Measurements from ENCODE around the gene GAPT. TPM values are rescaled to one million over a fixed set of nuclear protein-coding genes. Genes with fewer than 3 reads are reported as not detected.
A peak's percentile ranks its signal among the peaks of the same experiment; 100 is the strongest.

Gene GAPT
- total RNA-seq, 4 donors from 2014 or later = 0.57 to 18.2 (median 0.67) TPM; not detected in 1

DNA sequence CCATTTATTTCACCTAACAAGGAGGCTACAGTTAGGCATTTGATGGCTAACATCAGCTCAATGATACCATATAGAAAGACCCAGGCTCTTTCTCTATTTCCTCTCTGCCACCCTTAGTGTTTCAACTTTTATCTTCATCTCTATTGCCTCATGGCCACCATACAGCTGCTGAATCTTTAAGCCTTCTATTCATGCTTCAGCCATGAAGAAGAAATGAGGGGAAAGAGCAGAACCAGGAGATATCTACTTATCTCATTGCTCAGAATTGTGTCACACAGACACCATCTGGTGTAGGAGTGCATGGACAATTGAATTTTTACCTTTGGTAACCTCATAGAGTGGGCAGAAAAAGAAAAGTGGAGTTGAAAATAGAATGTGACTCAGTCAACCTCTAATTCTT lies 6.7 kb downstream of the GAPT start:
- no peaks in the 10 kb centered on the region for H3K27me3 ChIP-seq
- no peak overlapping the region for H3K4me3 ChIP-seq
- no peaks in the 10 kb centered on the region for H3K9me3 ChIP-seq
- H3K4me1 ChIP-seq = no peaks in the 10 kb centered on the region
- no peaks in the 10 kb centered on the region for H3K36me3 ChIP-seq
- peak overlapping the region in 1 of 4 donors; percentile 55 for H3K27ac ChIP-seq
- TF ChIP-seq, protein P1, sequence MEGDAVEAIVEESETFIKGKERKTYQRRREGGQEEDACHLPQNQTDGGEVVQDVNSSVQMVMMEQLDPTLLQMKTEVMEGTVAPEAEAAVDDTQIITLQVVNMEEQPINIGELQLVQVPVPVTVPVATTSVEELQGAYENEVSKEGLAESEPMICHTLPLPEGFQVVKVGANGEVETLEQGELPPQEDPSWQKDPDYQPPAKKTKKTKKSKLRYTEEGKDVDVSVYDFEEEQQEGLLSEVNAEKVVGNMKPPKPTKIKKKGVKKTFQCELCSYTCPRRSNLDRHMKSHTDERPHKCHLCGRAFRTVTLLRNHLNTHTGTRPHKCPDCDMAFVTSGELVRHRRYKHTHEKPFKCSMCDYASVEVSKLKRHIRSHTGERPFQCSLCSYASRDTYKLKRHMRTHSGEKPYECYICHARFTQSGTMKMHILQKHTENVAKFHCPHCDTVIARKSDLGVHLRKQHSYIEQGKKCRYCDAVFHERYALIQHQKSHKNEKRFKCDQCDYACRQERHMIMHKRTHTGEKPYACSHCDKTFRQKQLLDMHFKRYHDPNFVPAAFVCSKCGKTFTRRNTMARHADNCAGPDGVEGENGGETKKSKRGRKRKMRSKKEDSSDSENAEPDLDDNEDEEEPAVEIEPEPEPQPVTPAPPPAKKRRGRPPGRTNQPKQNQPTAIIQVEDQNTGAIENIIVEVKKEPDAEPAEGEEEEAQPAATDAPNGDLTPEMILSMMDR (IDR thresholded peaks at IDR 0.05) = no peak
- no peak for DNase-seq

DNA sequence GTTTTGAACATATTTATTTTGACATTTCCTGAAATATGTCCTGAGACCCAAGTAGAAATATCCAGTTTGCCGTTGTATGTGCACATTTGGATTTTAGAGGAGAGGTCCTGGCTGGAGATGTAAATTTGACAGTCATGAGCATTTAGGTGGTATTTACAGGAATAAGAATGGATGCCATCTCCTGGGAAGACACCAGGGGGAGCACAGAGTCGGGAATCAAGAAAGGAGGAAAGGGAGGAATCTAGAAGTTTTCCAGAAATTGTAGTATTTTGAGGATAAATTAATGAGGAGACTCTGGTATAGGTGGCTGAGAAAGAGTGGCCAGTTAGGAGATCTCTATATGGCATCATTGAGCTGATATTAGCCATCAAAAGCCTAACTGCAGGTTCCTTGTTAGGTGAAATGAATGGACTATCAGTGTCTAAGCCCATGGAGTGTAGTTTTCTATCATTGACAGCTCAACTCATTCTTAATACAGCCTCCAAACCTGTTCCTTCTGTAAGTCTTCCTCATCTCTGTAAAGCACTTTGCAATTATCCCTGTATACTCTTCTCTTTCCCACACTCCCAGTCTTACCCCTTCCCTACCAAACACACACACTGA lies 7.2 kb downstream of the GAPT start:
- TF ChIP-seq POLR2A (IDR thresholded peaks at IDR 0.05) = no peak
- TF ChIP-seq, protein P1 (IDR thresholded peaks at IDR 0.05) = peak in 5 of 6 experiments; percentile 29 to 74 (median 63)
- no peaks in the 10 kb centered on the region for H3K9me3 ChIP-seq
- no peaks in the 10 kb centered on the region for H3K36me3 ChIP-seq
- H3K27me3 ChIP-seq = no peaks in the 10 kb centered on the region
- DNase-seq = peak in 1 of 3 donors; percentile 50
- H3K27ac ChIP-seq = peak overlapping the region in 1 of 4 donors; percentile 55
- no peaks in the 10 kb centered on the region for H3K4me1 ChIP-seq
- no peak overlapping the region for H3K4me3 ChIP-seq

GRCh38 chr5:58499231-58499630 lies 8.0 kb downstream of the GAPT start:
- Histone ChIP-seq H3K36me3 (no peaks in the 10 kb centered on the region), H3K27ac (peak overlapping the region in 2 of 4 donors; percentile 5 to 55), H3K9me3 (no peaks in the 10 kb centered on the region), H3K4me3 (no peak overlapping the region), H3K4me1 (no peaks in the 10 kb centered on the region), H3K27me3 (no peaks in the 10 kb centered on the region)
- DNase-seq = no peak
- no peak for TF ChIP-seq POLR2A (IDR thresholded peaks at IDR 0.05)
- TF ChIP-seq, protein P1 (IDR thresholded peaks at IDR 0.05) = no peak

- DNase-seq = no peak
- no peaks in the 10 kb centered on the region for H3K27me3 ChIP-seq
- no peaks in the 10 kb centered on the region for H3K9me3 ChIP-seq
- no peaks in the 10 kb centered on the region for H3K4me1 ChIP-seq
- peak overlapping the region in 1 of 4 donors; percentile 55 for H3K27ac ChIP-seq
- TF ChIP-seq, protein P1 (IDR thresholded peaks at IDR 0.05) = no peak
- no peak for TF ChIP-seq POLR2A (IDR thresholded peaks at IDR 0.05)
- no peaks in the 10 kb centered on the region for H3K36me3 ChIP-seq
- H3K4me3 ChIP-seq = no peak overlapping the region
Observed at GRCh38 chr5:58499941-58500340, 8.7 kb downstream of the GAPT start.

- Histone ChIP-seq H3K9me3 (no peaks in the 10 kb centered on the region), H3K27ac (no peak overlapping the region), H3K4me1 (no peaks in the 10 kb centered on the region), H3K4me3 (no peak overlapping the region), H3K27me3 (no peaks in the 10 kb centered on the region), H3K36me3 (no peaks in the 10 kb centered on the region)
- DNase-seq = no peak
- TF ChIP-seq, protein P1 (IDR thresholded peaks at IDR 0.05) = no peak
- TF ChIP-seq POLR2A (IDR thresholded peaks at IDR 0.05) = no peak
Observed at GRCh38 chr5:58501778-58502417, 10.7 kb downstream of the GAPT start.
